ENCODE measurements around the gene ADARB2. TPM values are rescaled to one million over a fixed set of nuclear protein-coding genes. Genes with fewer than 3 reads are reported as not detected.

ADARB2 gene
- total and polyA plus RNA-seq, 2 donors (not counting 1 experiment from before 2014, with no cell fraction given), result not detected

DNA sequence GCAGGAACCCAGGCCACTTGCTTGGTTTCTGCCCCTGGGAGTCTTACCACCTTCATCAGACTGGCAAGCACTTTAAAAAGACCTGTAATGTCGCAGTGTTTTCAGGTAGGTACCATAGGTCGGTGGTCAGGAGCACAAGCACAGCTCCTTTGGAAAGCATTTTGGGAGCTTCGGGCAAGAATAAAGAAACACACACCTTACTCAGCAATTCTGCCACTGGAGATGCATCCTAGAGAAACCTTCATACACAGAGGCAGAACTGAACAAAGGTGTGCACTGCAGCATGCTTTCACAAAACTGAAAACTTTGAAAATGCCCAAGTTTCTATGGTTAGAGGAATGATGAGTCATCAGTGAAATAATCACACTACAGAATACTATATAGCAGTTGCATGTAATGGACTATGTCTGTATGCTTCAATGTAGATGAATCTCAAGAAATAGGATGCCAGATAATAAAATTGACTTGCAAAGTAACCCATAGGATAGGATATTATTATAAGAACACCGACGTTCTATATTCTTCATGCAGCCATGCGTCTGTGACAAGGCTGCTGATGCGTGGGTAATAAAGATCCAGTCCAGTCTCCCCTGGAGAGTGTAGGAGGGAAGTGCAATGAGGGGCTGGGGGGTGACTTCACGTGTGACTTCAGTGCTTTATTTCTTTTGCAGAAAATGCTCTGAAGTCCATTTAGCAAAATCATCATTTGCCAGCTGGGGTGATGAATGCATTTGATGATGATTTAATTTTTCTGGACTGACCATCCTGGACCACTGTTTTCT lies 371.6 kb downstream of the ADARB2 start:
- H3K4me1 ChIP-seq (ENCODE audit: control insufficient read depth, extremely low read depth, insufficient read depth, low read length), result no peaks in the 10 kb centered on the region
- no peak for DNase-seq (ENCODE audit: low read depth in 2 of 2)
- no peak overlapping the region for H3K9ac ChIP-seq (ENCODE audit: insufficient read depth, low read length)
- no peaks in the 10 kb centered on the region for H3K79me2 ChIP-seq (ENCODE audit: control insufficient read depth, insufficient read depth, low read length)
- no peaks in the 10 kb centered on the region for H3K9me3 ChIP-seq (ENCODE audit: control insufficient read depth, insufficient read depth, low read depth, low read length)
- H3K27me3 ChIP-seq (ENCODE audit: control insufficient read depth, insufficient read depth, low read length), result no peaks in the 10 kb centered on the region
- TF ChIP-seq, protein P1, sequence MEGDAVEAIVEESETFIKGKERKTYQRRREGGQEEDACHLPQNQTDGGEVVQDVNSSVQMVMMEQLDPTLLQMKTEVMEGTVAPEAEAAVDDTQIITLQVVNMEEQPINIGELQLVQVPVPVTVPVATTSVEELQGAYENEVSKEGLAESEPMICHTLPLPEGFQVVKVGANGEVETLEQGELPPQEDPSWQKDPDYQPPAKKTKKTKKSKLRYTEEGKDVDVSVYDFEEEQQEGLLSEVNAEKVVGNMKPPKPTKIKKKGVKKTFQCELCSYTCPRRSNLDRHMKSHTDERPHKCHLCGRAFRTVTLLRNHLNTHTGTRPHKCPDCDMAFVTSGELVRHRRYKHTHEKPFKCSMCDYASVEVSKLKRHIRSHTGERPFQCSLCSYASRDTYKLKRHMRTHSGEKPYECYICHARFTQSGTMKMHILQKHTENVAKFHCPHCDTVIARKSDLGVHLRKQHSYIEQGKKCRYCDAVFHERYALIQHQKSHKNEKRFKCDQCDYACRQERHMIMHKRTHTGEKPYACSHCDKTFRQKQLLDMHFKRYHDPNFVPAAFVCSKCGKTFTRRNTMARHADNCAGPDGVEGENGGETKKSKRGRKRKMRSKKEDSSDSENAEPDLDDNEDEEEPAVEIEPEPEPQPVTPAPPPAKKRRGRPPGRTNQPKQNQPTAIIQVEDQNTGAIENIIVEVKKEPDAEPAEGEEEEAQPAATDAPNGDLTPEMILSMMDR (conservative IDR thresholded peaks at IDR 0.05 in 1 of 2, IDR thresholded peaks at IDR 0.05 in 1 of 2; ENCODE audit: low read depth in 1 of 2, low read length in 2 of 2), result no peak
- no peak for TF ChIP-seq EZH2 (IDR thresholded peaks at IDR 0.05; ENCODE audit: low read length, missing control alignments)
- H3K4me2 ChIP-seq (ENCODE audit: extremely low read depth, insufficient read depth, low read length), result no peak overlapping the region
- H3K36me3 ChIP-seq (ENCODE audit: control insufficient read depth, insufficient read depth, low read length), result no peaks in the 10 kb centered on the region
- no peaks in the 10 kb centered on the region for H4K20me1 ChIP-seq (ENCODE audit: control insufficient read depth, extremely low read depth, insufficient read depth, low read length)
- no peak overlapping the region for H3K27ac ChIP-seq (ENCODE audit: insufficient read depth, low read length)
- H3K4me3 ChIP-seq (replicated peaks in 1 of 4; ENCODE audit: control extremely low read depth in 1 of 4, insufficient read depth in 1 of 4, low read depth in 3 of 4, low read length in 4 of 4), result no peak overlapping the region
- H2AFZ ChIP-seq (ENCODE audit: low read length), result no peak overlapping the region

GRCh38 chr10:1364151-1364910 lies 373.0 kb downstream of the ADARB2 start:
- Histone ChIP-seq H3K79me2 (ENCODE audit: control insufficient read depth, insufficient read depth, low read length) (no peaks in the 10 kb centered on the region), H3K4me3 (replicated peaks in 1 of 4; ENCODE audit: control extremely low read depth in 1 of 4, insufficient read depth in 1 of 4, low read depth in 3 of 4, low read length in 4 of 4) (no peak overlapping the region), H3K36me3 (ENCODE audit: control insufficient read depth, insufficient read depth, low read length) (no peaks in the 10 kb centered on the region), H2AFZ (ENCODE audit: low read length) (no peak overlapping the region), H3K4me1 (ENCODE audit: control insufficient read depth, extremely low read depth, insufficient read depth, low read length) (no peaks in the 10 kb centered on the region), H3K27ac (ENCODE audit: insufficient read depth, low read length) (no peak overlapping the region), H3K9ac (ENCODE audit: insufficient read depth, low read length) (no peak overlapping the region), H3K9me3 (ENCODE audit: control insufficient read depth, insufficient read depth, low read depth, low read length) (no peaks in the 10 kb centered on the region), H3K27me3 (ENCODE audit: control insufficient read depth, insufficient read depth, low read length) (no peaks in the 10 kb centered on the region), H4K20me1 (ENCODE audit: control insufficient read depth, extremely low read depth, insufficient read depth, low read length) (no peaks in the 10 kb centered on the region), H3K4me2 (ENCODE audit: extremely low read depth, insufficient read depth, low read length) (no peak overlapping the region)
- DNase-seq (ENCODE audit: low read depth in 2 of 2), result no peak
- TF ChIP-seq EZH2 (IDR thresholded peaks at IDR 0.05; ENCODE audit: low read length, missing control alignments), result no peak
- TF ChIP-seq, protein P1 (conservative IDR thresholded peaks at IDR 0.05 in 1 of 2, IDR thresholded peaks at IDR 0.05 in 1 of 2; ENCODE audit: low read depth in 1 of 2, low read length in 2 of 2), result no peak

- TF ChIP-seq EZH2 (IDR thresholded peaks at IDR 0.05; ENCODE audit: low read length, missing control alignments), result no peak
- TF ChIP-seq, protein P1 (conservative IDR thresholded peaks at IDR 0.05 in 1 of 2, IDR thresholded peaks at IDR 0.05 in 1 of 2; ENCODE audit: low read depth in 1 of 2, low read length in 2 of 2), result no peak
- no peaks in the 10 kb centered on the region for H3K9me3 ChIP-seq (ENCODE audit: control insufficient read depth, insufficient read depth, low read depth, low read length)
- no peaks in the 10 kb centered on the region for H3K27me3 ChIP-seq (ENCODE audit: control insufficient read depth, insufficient read depth, low read length)
- H3K4me1 ChIP-seq (ENCODE audit: control insufficient read depth, extremely low read depth, insufficient read depth, low read length), result no peaks in the 10 kb centered on the region
- H3K27ac ChIP-seq (ENCODE audit: insufficient read depth, low read length), result no peak overlapping the region
- H3K79me2 ChIP-seq (ENCODE audit: control insufficient read depth, insufficient read depth, low read length), result no peaks in the 10 kb centered on the region
- no peak overlapping the region for H2AFZ ChIP-seq (ENCODE audit: low read length)
- H3K4me3 ChIP-seq (replicated peaks in 1 of 4; ENCODE audit: control extremely low read depth in 1 of 4, insufficient read depth in 1 of 4, low read depth in 3 of 4, low read length in 4 of 4), result no peak overlapping the region
- DNase-seq (ENCODE audit: low read depth in 2 of 2), result no peak
- no peaks in the 10 kb centered on the region for H4K20me1 ChIP-seq (ENCODE audit: control insufficient read depth, extremely low read depth, insufficient read depth, low read length)
- no peak overlapping the region for H3K9ac ChIP-seq (ENCODE audit: insufficient read depth, low read length)
- no peak overlapping the region for H3K4me2 ChIP-seq (ENCODE audit: extremely low read depth, insufficient read depth, low read length)
- no peaks in the 10 kb centered on the region for H3K36me3 ChIP-seq (ENCODE audit: control insufficient read depth, insufficient read depth, low read length)
Measured at GRCh38 chr10:1363446-1364121, 373.7 kb downstream of the ADARB2 start.
